Ovary (tissue), 9 donors: ENCODE data around the gene GMPR. TPM values are rescaled to one million over a fixed set of nuclear protein-coding genes. Genes with fewer than 3 reads are reported as not detected.

Experiments used
- DNase-seq, 5 donors: peaks; one replicate each; pipeline ENCODE4 v3.0.0-alpha.2; 2019 to 2020
- H3K27ac ChIP-seq, 2 donors: fragments of 200-600 bp; one replicate each; pipeline versions ENCODE4 v1.5.1 to v1.8.0; 2019 to 2022
- H3K27me3 ChIP-seq: fragments of 200-600 bp; one replicate; pipeline ENCODE4 v1.8.0; 2022
- H3K36me3 ChIP-seq: fragments of 200-600 bp; sonication (generic); one replicate; pipeline ENCODE4 v1.5.1; 2019
- H3K4me1 ChIP-seq: one replicate; pipeline ENCODE4 v1.8.1; 2013; ENCODE audit warnings: mild to moderate bottlenecking, moderate library complexity; ENCODE audit not compliant: insufficient read depth
- H3K4me3 ChIP-seq: fragments of 200-600 bp; sonication (generic); one replicate; pipeline ENCODE4 v1.5.1; 2017
- H3K9me3 ChIP-seq, 2 donors: fragments of 200-600 bp in 1 of 2; sonication (generic) in 1 of 2; one replicate each; pipeline versions ENCODE4 v1.5.1 to v1.8.1; 2013 to 2019; ENCODE audit warnings: mild to moderate bottlenecking in 1 of 2, moderate library complexity in 1 of 2
- CTCF ChIP-seq, 3 donors: fragments of 450-650 bp in 2 of 3; fragments of 200-600 bp in 1 of 3; IDR thresholded peaks; one replicate each; pipeline versions ENCODE4 v1.5.1 to v1.8.0; 2016 to 2022; ENCODE audit warnings: antibody characterized with exemption in 3 of 3, mild to moderate bottlenecking in 1 of 3
- EP300 ChIP-seq: sonication (generic); formaldehyde crosslinking; IDR thresholded peaks from one replicate; pipeline ENCODE4 v1.6.1; 2017; ENCODE audit warnings: antibody characterized with exemption
- POLR2A ChIP-seq: fragments of 450-650 bp; IDR thresholded peaks from one replicate; pipeline ENCODE4 v1.6.1; 2017; ENCODE audit warnings: antibody characterized with exemption, mild to moderate bottlenecking, moderate library complexity
- WGBS, 3 donors: extraction: QIAGEN DNeasy Blood & Tissue Kit in 1 of 3; methylation state at CpG; one replicate each; pipeline versions ENCODE4 v1.1.5 to v1.1.7; 2013 to 2017; 5-methylcytosine and 5-hydroxymethylcytosine counted together
- intact Hi-C, 4 donors: fragments of 100-400 bp; cut with DNase I; formaldehyde crosslinking; loops; one replicate each; pipeline versions ENCODE4 v1.11.0 to v1.15.1; 2022 to 2023
- polyA plus RNA-seq, 2 donors: library from polyadenylated mRNA; stranded (reverse); fragments of 200-250 nt in 1 of 2; fragments of 350-450 nt in 1 of 2; fragmentation: Illumina TruSeq in 1 of 2; extraction: RNeasy Lipid Tissue Mini Kit (QIAGEN cat#74804) in 1 of 2; gene quantifications; one replicate each; pipeline ENCODE4 v1.2.3, GENCODE V29; 2013 to 2014
- total RNA-seq, 7 donors: library from RNA; depleted of rRNA in 2 of 7; stranded (reverse); fragments of >200 nt in 2 of 7; fragmentation: NEBNext Ultra II Directional in 3 of 7; extraction: Animal tissue kit (Norgen Biotek cat#: 25700) in 3 of 7; gene quantifications; one replicate each; pipeline versions ENCODE4 v1.1.0 to v1.2.4, GENCODE V29; 2016 to 2023
- donor health status: DM: no; HTN: no; CAD: no; lungs with moderate emphysema.
- donor health status: DM: no; HTN: no; CAD: no.
- donor health status: Bipolar disorder and iron deficiency.
- donor health status: DM: yes; HTN: yes; CAD: no.
- donor health status: DM: no; HTN: no; CAD: no.
- donor health status: DM: yes; HTN: yes; CAD: no.

GMPR gene
- total and polyA plus RNA-seq, 9 donors, result 18.6 to 50.2 (median 35.1) TPM

DNA sequence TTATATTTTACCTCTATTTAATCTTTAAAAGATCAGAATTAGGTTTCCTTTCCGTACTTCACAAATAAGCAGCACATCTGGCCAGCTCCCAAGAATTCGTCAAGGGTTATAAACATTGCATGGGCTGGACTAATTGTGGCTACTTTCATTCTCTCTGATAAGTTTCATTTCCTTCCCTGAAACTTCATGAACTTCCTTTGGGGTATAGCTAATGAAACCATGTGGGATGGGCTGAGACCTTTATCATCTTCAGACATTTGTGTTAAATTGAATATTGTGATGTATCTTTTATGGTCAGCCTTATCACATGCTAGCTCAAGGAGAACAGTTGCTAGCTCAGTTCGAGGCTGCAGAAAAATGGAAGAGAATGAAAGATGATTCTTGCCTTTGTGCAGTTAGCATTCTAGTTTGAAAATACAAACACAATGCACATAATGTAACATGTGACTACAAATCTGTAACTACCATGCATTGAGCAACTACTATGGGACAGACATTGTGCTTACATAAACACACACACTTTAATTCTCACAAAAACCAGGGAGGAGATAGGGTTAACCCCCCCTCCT lies 1.7 kb upstream of the GMPR start:
- TF ChIP-seq POLR2A (no peak), EP300 (no peak), CTCF (IDR thresholded peaks at IDR 0.05) (no peak)
- peak overlapping the region; percentile 9 for H3K4me3 ChIP-seq
- intact Hi-C loops, result no loop called here
- peaks cover 22% of the 10 kb centered on the region for H3K4me1 ChIP-seq
- H3K9me3 ChIP-seq, result no peaks in the 10 kb centered on the region
- WGBS, 3 donors, result 0 to 2% (median 0%) methylated on average over 3 of the region's 3 CpGs
- H3K27ac ChIP-seq, result peak overlapping the region in 1 of 2 donors; percentile 52
- H3K36me3 ChIP-seq, result no peaks in the 10 kb centered on the region
- peak in 1 of 5 donors; percentile 66 for DNase-seq
- H3K27me3 ChIP-seq, result no peaks in the 10 kb centered on the region

DNA sequence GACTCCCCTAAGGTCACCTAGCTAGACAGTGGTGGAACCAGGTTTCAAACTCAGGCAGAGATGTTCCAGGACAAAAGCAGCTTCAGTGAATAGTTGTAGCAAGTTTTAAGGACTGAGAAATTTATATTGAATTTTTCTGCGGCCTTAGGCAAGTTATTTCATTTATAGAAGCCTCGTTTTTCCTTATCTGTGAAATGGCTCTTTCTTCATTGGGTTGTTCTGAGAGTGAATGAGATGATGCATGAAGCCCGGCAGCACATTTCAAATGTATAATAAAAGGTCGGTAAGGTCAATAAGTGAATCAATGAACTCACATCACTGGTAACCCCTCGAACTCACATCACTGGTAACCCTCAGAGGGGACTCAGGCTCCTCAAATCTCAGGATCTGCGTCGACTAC lies 1.1 kb upstream of the GMPR start:
- Histone ChIP-seq H3K27me3 (no peaks in the 10 kb centered on the region), H3K27ac (peak overlapping the region in 1 of 2 donors; percentile 52), H3K9me3 (no peaks in the 10 kb centered on the region), H3K36me3 (no peaks in the 10 kb centered on the region), H3K4me3 (no peak overlapping the region), H3K4me1 (peaks cover 22% of the 10 kb centered on the region)
- WGBS, 3 donors, result 83 to 94% (median 92%) methylated on average over 7 of the region's 7 CpGs
- TF ChIP-seq EP300, result no peak
- TF ChIP-seq CTCF (IDR thresholded peaks at IDR 0.05), result no peak
- no peak for TF ChIP-seq POLR2A
- intact Hi-C loops, result no loop called here
- no peak for DNase-seq

GRCh38 chr6:16238963-16239797 lies 793 bp downstream of the GMPR start:
- H3K36me3 ChIP-seq, result no peaks in the 10 kb centered on the region
- peak; percentile 57 to 72 (median 67) for DNase-seq
- intact Hi-C loops, result no loop called here
- H3K9me3 ChIP-seq, result no peaks in the 10 kb centered on the region
- H3K4me1 ChIP-seq, result peaks cover 30% of the 10 kb centered on the region
- no peak for TF ChIP-seq POLR2A
- peak in 1 of 3 donors; percentile 34 for TF ChIP-seq CTCF (IDR thresholded peaks at IDR 0.05)
- WGBS, 3 donors, result 1 to 4% (median 1%) methylated on average over 34 of the region's 34 CpGs
- H3K27me3 ChIP-seq, result no peaks in the 10 kb centered on the region
- H3K4me3 ChIP-seq, result peak overlapping the region; percentile 55
- peak overlapping the region; percentile 76 to 86 for H3K27ac ChIP-seq

DNA sequence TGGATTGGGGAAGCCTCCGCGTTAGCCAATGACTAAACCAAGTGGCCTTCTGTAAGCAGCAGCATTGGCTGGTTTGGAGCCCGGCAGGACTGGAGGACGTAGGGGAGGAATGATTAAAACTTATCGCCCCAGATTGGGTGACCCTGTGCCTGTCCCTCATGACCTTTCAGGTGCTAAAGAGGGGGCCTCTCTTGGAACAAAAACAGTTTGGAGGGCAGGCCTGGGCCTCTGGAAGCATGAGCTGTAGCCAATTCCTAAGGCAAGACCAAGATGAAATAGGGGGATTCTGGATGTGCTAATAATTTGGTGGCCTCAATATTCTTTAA lies 1.4 kb downstream of the GMPR start:
- TF ChIP-seq EP300, result no peak
- TF ChIP-seq POLR2A, result no peak
- TF ChIP-seq CTCF (IDR thresholded peaks at IDR 0.05), result no peak
- H3K27ac ChIP-seq, result peak overlapping the region; percentile 76 to 86
- no peak for DNase-seq

More for the DNA sequence above, 1.4 kb downstream of the GMPR start:
- no peaks in the 10 kb centered on the region for H3K9me3 ChIP-seq
- no peaks in the 10 kb centered on the region for H3K36me3 ChIP-seq
- intact Hi-C loops, result no loop called here
- peaks cover 36% of the 10 kb centered on the region for H3K4me1 ChIP-seq
- peak overlapping the region; percentile 55 for H3K4me3 ChIP-seq
- WGBS, 3 donors, result 5 to 18% (median 8%) methylated on average over 5 of the region's 5 CpGs
- no peaks in the 10 kb centered on the region for H3K27me3 ChIP-seq
